ENCODE data around the gene GPR142.

The GPR142 gene

DNA sequence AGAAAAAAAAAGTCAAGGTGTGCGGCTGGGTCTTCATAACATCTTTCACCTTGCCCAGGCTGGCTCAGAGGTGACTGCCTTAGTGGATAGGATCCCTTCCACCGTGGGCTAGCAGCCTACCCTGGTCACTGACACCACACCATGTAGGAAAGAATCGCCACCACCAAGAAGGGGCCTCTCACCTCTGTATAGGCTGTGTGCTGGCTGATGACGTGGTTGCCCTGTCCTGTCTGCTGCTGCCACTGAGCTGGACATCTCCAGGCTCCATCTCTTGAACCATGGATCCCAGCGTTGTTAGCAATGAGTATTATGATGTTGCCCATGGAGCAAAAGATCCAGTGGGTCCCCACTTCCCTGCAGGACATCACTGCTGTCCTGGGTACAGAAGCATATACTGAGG is at the start of gene GPR142:
Gene GPR142 (plus strand): TSS at position 301 of the 400 bp plus-strand sequence. CDS start 2,035 bp downstream, outside the sequence.
- DNase-seq, result no peak

DNA sequence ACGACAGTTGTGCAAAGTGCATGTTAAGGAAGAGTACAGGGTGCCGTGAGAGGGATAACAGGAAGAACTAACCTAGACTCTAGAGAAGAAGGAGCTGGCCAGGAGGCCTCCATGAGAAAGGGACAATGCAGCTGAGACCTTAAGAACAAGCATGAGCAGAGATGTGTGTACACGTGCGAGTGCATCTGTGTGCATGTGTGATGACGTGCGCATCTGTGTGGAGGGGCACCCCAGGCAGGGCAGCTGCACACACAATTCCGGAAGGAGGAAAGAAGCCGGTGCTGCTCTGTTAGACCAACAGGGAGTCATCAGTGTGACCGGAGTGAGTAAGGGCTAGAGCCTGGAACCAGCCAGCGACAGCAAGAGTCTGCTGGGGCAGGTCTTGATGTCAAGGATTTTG is 48.9 kb upstream of the GPR142 start:
- no peak for DNase-seq

GRCh38 chr17:74324521-74324920 is 42.8 kb upstream of the GPR142 start:
- DNase-seq, result no peak

DNA sequence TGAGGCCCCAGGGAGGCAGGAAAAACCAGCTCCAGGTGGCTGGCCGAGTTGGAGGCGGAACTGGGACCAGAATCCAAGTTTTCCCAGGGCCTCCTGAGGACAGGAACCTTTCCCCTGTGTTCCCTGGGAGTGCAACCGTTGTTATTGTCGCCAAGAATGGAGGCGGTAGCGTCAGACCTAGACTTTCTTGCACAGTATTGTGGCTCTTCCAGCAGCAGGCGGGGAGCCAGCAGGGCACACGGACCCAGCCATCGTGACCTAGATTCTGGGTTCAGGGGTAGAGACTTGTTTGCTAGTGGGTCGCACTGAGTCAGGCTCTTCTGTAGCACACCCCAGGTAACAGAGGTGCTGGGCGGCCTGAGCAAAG is 41.9 kb upstream of the GPR142 start:
- no peak for DNase-seq

- peak; percentile 66 to 77 for DNase-seq
Observed at GRCh38 chr17:74325743-74326379, 41.4 kb upstream of the GPR142 start, which contains the start of gene KIF19. Gene KIF19, plus strand, starts transcription at chr17:74326226. Its CDS starts 124 bp downstream, at chr17:74326350.

- no peak for DNase-seq
Observed at GRCh38 chr17:74326506-74326905, 40.8 kb upstream of the GPR142 start.

- no peak for DNase-seq
Observed at GRCh38 chr17:74328487-74328886, 38.8 kb upstream of the GPR142 start.

DNA sequence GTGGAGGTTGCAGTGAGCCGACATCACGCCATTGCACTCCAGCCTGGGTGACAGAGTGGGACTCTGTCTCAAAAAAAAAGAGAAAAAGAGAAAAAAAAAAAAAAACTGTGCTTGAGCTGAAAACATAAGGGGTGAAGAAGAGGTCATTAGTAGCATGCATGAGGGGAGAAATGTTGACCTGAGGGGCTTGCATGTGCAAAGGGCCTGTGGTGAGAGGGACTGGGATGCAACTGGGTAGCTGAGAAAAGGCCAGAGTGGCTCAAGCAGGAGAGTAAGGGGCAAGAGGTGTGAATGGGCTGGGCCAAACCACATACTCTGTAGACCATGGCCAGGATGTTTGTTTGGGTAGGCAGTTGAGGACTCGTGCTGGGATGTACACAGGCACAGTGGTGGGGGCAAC is 37.9 kb upstream of the GPR142 start:
- no peak for DNase-seq

GRCh38 chr17:74330446-74330845 is 36.9 kb upstream of the GPR142 start:
- no peak for DNase-seq

- DNase-seq, result no peak
Observed at GRCh38 chr17:74332017-74332650, 35.2 kb upstream of the GPR142 start.

GRCh38 chr17:74332763-74333283 is 34.5 kb upstream of the GPR142 start:
- no peak for DNase-seq

DNA sequence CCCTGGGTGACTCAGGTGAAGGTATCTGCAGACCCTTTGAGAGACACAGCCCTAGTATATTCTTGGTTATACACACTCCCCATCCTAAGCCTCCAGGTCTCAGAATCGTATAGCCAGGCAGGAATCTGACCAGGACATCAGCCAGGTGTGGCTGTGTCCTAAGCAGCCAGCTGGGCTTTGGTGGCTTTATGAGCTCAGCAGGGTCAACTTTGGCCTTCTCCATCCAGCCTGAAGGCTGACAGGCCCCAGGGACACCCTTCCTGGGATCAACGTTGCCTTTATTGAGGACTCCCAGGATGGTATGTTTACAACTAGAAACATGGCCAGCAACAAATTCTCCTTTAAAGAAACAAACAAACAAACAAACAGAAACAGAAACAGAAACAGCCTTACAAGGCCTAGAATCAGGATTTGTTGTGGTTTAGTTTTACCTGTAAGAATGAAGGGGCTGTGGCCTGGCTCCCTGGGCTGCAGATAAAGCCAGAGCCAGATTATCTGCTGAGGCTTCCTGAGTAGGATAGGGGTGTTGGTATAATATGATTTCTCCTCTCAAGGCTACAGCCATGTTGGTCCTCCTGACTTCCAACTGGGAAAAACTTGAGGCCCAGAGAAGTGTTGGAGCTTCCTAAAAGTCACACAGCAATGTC is 32.8 kb upstream of the GPR142 start:
- DNase-seq, result no peak

- DNase-seq, result no peak
Observed at GRCh38 chr17:74335529-74336062, 31.7 kb upstream of the GPR142 start.

DNA sequence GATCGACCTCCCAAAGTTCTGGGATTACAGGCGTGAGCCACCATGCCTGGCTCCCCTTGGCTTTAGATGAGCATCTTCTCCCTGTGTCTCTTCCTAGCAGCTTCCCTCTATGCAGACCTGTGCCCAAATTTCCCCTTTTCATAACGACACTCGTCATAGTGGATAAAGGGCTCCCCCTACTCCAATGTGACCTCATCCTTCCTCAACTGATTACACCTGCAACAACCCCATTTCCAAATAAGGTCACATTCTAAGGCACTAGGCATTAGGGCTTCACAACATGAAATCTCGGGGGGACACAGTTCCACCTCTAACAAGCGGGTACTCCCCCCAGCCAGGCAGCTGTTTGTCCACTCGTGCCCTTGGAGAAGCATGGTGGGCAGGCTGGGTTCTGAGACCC is 31.0 kb upstream of the GPR142 start:
- DNase-seq, result no peak

- no peak for DNase-seq
Observed at GRCh38 chr17:74337834-74338500, 29.3 kb upstream of the GPR142 start.

DNA sequence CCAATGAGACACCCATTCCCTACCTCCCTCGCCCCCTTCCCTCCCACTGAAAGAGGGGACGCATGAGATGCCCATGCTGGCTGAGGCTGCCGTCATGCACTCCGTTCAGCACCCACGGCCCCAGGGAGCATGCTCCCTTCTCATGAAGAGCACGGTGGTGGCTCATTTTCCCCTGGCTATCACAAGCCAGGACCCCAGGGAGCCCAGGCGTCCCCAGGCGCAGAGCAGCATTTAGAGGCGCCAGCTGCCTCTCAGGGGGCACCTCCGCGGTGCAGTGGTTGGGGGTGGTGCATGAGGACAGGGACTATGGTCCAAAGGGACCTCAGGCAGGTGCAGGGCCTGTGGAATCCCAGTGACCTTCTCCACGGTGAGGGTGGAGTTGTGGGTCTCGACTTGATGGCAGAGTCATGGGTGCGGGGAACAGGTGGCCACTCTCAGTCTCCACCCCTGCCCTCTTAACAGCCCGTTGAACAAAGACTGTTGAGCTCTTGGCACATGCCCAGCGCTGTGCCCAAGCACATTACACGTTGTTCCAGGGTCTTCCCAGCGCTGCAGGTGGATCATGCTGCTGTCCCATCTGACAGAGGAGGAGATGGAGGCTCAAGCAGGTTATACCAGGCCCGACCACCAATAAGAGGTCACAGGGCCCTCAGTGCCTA is 27.6 kb upstream of the GPR142 start:
- DNase-seq, result no peak

GRCh38 chr17:74340470-74341023 is 26.8 kb upstream of the GPR142 start:
- DNase-seq, result no peak

DNA sequence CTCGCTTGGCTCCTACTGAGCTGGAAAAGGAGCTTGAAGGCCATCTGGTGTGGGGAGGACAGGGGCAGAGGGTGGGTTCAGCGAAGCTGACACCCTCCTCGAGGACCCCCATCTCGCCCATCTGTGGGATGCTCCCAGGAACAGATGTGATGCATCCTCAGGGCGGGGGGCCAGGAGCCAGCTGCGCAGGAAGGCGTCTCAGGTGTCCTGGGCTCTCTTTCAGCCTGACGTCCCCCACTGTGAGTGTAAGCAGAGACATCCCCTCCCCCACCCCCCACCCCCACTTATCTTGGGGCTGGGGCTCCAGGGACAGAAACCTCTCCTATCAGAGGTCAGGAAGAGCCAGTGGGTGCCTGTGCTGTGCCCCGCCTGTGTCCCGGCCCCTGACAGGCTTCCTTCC is 25.1 kb upstream of the GPR142 start:
- no peak for DNase-seq

GRCh38 chr17:74343121-74343520 is 24.2 kb upstream of the GPR142 start:
- no peak for DNase-seq

DNA sequence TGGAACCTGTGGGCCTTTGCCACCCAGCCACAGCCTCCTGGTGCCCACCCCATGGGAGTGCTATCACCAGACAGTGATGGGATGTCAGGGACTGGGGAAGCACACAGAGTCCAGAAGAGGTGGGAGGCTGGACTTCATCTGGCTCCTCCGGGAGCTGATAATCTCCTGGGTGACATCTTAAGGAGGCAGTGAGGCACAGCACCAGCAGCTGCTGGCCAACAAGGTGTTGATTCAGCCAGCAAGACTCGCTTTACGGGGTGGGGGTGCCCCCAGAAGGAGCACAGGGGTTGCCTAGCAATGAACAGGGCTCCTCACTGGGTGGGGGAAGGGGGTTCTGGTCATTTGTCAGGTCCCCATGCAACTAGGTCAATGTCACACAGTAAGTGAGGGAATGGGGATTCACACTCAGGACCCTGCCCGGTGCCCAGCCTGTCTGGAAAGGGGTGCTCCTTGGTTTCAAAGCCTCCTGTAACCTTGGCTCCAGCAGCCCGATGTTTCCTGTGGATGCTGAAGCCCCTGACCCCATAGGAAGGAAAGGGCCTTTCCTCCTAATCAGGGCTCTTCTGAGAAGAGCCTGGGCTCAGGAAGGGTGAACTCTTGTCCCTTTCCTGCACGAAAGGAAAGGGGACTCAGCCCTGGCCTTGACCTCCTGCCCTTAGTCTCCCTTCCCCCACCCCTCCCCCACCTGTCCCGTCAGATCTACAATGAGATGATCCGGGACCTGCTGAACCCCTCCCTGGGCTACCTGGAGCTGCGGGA is 23.6 kb upstream of the GPR142 start:
- DNase-seq, result no peak

DNA sequence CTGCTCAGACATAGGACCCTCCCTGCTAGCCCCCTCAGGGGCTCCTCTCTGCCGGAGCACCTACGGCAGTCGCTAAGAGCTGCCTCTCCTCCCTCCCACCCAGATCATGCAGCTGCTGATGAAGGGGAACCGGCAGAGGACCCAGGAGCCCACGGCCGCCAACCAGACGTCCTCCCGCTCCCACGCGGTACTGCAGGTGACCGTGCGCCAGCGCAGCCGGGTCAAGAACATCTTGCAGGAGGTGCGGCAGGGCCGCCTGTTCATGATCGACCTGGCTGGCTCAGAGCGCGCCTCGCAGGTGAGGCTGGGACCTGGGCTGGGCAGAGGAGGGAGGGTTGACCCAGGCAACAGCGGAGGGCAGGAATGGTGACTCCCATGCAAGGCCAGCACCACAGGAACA is 22.6 kb upstream of the GPR142 start:
- DNase-seq, result no peak
